Breast epithelium (tissue), 4 donors: Measurements from ENCODE around the gene FTL. TPM values are rescaled to one million over a fixed set of nuclear protein-coding genes. Genes with fewer than 3 reads are reported as not detected.

ENCODE experiments used
- DNase-seq, 2 donors: peaks; one replicate each; pipeline ENCODE4 v3.0.0-alpha.2; 2019; ENCODE audit warnings: low spot score in 2 of 2
- H3K27ac ChIP-seq, 2 donors: fragments of 200-600 bp; sonication (generic) in 1 of 2; one replicate each; pipeline ENCODE4 v1.5.1; 2016 to 2019; ENCODE audit warnings: mild to moderate bottlenecking in 1 of 2
- H3K27me3 ChIP-seq, 2 donors: fragments of 200-600 bp; sonication (generic) in 1 of 2; one replicate each; pipeline versions ENCODE4 v1.5.1 to v1.6.0; 2017 to 2019; ENCODE audit warnings: control low read depth in 1 of 2, mild to moderate bottlenecking in 1 of 2
- H3K36me3 ChIP-seq: fragments of 200-600 bp; one replicate; pipeline ENCODE4 v1.5.1; 2019
- H3K4me1 ChIP-seq, 2 donors: fragments of 200-600 bp; sonication (generic); one replicate each; pipeline ENCODE4 v1.5.1; 2016 to 2019; ENCODE audit warnings: control low read depth in 1 of 2
- H3K4me3 ChIP-seq, 3 donors: fragments of 200-600 bp; sonication (generic); 1 replicate in 2 of 3; 2 replicates in 1 of 3; pipeline ENCODE4 v1.5.1; 2016 to 2019; ENCODE audit warnings: mild to moderate bottlenecking in 3 of 3, moderate library complexity in 2 of 3
- H3K9me3 ChIP-seq, 2 donors: fragments of 200-600 bp; sonication (generic) in 1 of 2; one replicate each; pipeline ENCODE4 v1.5.1; 2016 to 2019; ENCODE audit warnings: control low read depth in 1 of 2
- CTCF ChIP-seq, 3 donors: fragments of 450-650 bp; IDR thresholded peaks; one replicate each; pipeline ENCODE4 v1.5.1; 2016 to 2017; ENCODE audit warnings: antibody characterized with exemption in 3 of 3, mild to moderate bottlenecking in 3 of 3, moderate library complexity in 3 of 3
- POLR2A ChIP-seq: fragments of 450-650 bp; IDR thresholded peaks from one replicate; pipeline ENCODE4 v1.6.1; 2016; ENCODE audit warnings: antibody characterized with exemption, mild to moderate bottlenecking, moderate library complexity
- POLR2AphosphoS5 ChIP-seq, 3 donors: sonication (generic); formaldehyde crosslinking; IDR thresholded peaks; one replicate each; pipeline ENCODE4 v1.6.1; 2017; ENCODE audit warnings: antibody characterized with exemption in 3 of 3
- intact Hi-C: fragments of 100-400 bp; cut with DNase I; formaldehyde crosslinking; loops from one replicate; pipeline ENCODE4 v1.15.1; 2023; ENCODE audit warnings: low total_unique reads
- total RNA-seq, 3 donors: library from RNA; depleted of rRNA; stranded (reverse); fragments of >200 nt; gene quantifications; one replicate each; pipeline ENCODE4 v1.1.0, GENCODE V29; 2016

FTL gene
- total RNA-seq, 3 donors from 2014 or later = 3,861 to 12,429 (median 4,028) TPM

- Histone ChIP-seq H3K4me3 (no peak overlapping the region), H3K36me3 (no peaks in the 10 kb centered on the region), H3K9me3 (peaks cover 4 to 6% of the 10 kb centered on the region in 2 donors), H3K4me1 (no peaks in the 10 kb centered on the region), H3K27me3 (no peaks in the 10 kb centered on the region), H3K27ac (no peak overlapping the region)
- TF ChIP-seq POLR2A (no peak), CTCF (IDR thresholded peaks at IDR 0.05) (no peak), POLR2AphosphoS5 (IDR thresholded peaks at IDR 0.05) (no peak)
- intact Hi-C loops = no loop called here
- DNase-seq = no peak
Observed at GRCh38 chr19:48945817-48946216, 19.3 kb upstream of the FTL start.

GRCh38 chr19:48946463-48947257, 18.4 kb upstream of the FTL start:
- DNase-seq = no peak
- Histone ChIP-seq H3K27me3 (no peaks in the 10 kb centered on the region), H3K27ac (no peak overlapping the region), H3K36me3 (no peaks in the 10 kb centered on the region), H3K4me1 (no peaks in the 10 kb centered on the region), H3K9me3 (peaks cover 0 to 3% of the 10 kb centered on the region in 2 donors), H3K4me3 (no peak overlapping the region)
- TF ChIP-seq POLR2AphosphoS5 (IDR thresholded peaks at IDR 0.05) = no peak
- no peak for TF ChIP-seq CTCF (IDR thresholded peaks at IDR 0.05)
- TF ChIP-seq POLR2A = no peak
- intact Hi-C loops = no loop called here

- no peak overlapping the region for H3K4me3 ChIP-seq
- DNase-seq = no peak
- no peak for TF ChIP-seq CTCF (IDR thresholded peaks at IDR 0.05)
- no peak for TF ChIP-seq POLR2A
- TF ChIP-seq POLR2AphosphoS5 (IDR thresholded peaks at IDR 0.05) = no peak
- H3K36me3 ChIP-seq = no peaks in the 10 kb centered on the region
- intact Hi-C loops = no loop called here
- H3K27ac ChIP-seq = no peak overlapping the region
- no peaks in the 10 kb centered on the region for H3K4me1 ChIP-seq
- no peaks in the 10 kb centered on the region for H3K27me3 ChIP-seq
- peaks cover 0 to 3% of the 10 kb centered on the region in 2 donors for H3K9me3 ChIP-seq
Observed at GRCh38 chr19:48947258-48947542, 17.9 kb upstream of the FTL start.

- no peak for TF ChIP-seq POLR2AphosphoS5 (IDR thresholded peaks at IDR 0.05)
- TF ChIP-seq CTCF (IDR thresholded peaks at IDR 0.05) = no peak
- no peak for TF ChIP-seq POLR2A
- intact Hi-C loops = no loop called here
- DNase-seq = no peak
- H3K36me3 ChIP-seq = no peaks in the 10 kb centered on the region
- peaks cover 0 to under 1% of the 10 kb centered on the region in 2 donors for H3K4me1 ChIP-seq
- no peak overlapping the region for H3K27ac ChIP-seq
- H3K4me3 ChIP-seq = no peak overlapping the region
- peaks cover 0 to 3% of the 10 kb centered on the region in 2 donors for H3K9me3 ChIP-seq
- H3K27me3 ChIP-seq = no peaks in the 10 kb centered on the region
Observed at GRCh38 chr19:48950159-48950558, 14.9 kb upstream of the FTL start.

GRCh38 chr19:48950830-48951519, 14.1 kb upstream of the FTL start:
- peaks cover 0 to 9% of the 10 kb centered on the region in 2 donors for H3K4me1 ChIP-seq

More at GRCh38 chr19:48950830-48951519, 14.1 kb upstream of the FTL start:
- Histone ChIP-seq H3K36me3 (no peaks in the 10 kb centered on the region), H3K27ac (no peak overlapping the region), H3K4me3 (no peak overlapping the region), H3K27me3 (no peaks in the 10 kb centered on the region), H3K9me3 (peaks cover 0 to 3% of the 10 kb centered on the region in 2 donors)
- no peak for TF ChIP-seq CTCF (IDR thresholded peaks at IDR 0.05)
- no peak for DNase-seq
- intact Hi-C loops = no loop called here
